ENCODE measurements around the gene MIS18BP1.

- TF ChIP-seq TCF4 (CRISPR knock-in tag; IDR thresholded peaks at IDR 0.05; ENCODE audit: borderline replicate concordance) (no peak), PATZ1 (CRISPR knock-in tag; IDR thresholded peaks at IDR 0.05; ENCODE audit: borderline replicate concordance) (no peak), TSHZ2 (CRISPR knock-in tag; IDR thresholded peaks at IDR 0.05) (no peak), ISL1 (CRISPR knock-in tag; IDR thresholded peaks at IDR 0.05) (no peak), ZC3H10 (CRISPR knock-in tag; IDR thresholded peaks at IDR 0.05) (no peak), CSRNP3 (CRISPR knock-in tag; IDR thresholded peaks at IDR 0.05) (no peak)
Measured at GRCh38 chr14:45199230-45199629, 53.8 kb downstream of the MIS18BP1 start.

Measured in SK-N-SH treated with all-trans-retinoic acid at 6 μM for 48 hours (cell line).